ENCODE data around the gene ZNG1C.
"Not testable (repeated sequence)": the region's sequence is repeated elsewhere in the genome, so short reads cannot be mapped to it uniquely, and the experiment has no call there.

The ZNG1C gene

GRCh38 chr9:68329106-68329505 is 87.3 kb downstream of the ZNG1C start:
- not testable (repeated sequence) for H3K27me3 ChIP-seq (ENCODE audit: insufficient read depth, poor library complexity, severe bottlenecking); H3K4me3 ChIP-seq (replicated peaks; ENCODE audit: insufficient read depth, low read length); DNase-seq (ENCODE audit: low read depth in 1 of 2, low spot score in 1 of 2); H3K27ac ChIP-seq (replicated peaks)

- H3K4me3 ChIP-seq (replicated peaks; ENCODE audit: insufficient read depth, low read length); H3K27ac ChIP-seq (replicated peaks); DNase-seq (ENCODE audit: low read depth in 1 of 2, low spot score in 1 of 2); H3K27me3 ChIP-seq (ENCODE audit: insufficient read depth, poor library complexity, severe bottlenecking): not testable (repeated sequence)
Observed at GRCh38 chr9:68330531-68331173, 88.9 kb downstream of the ZNG1C start.

GRCh38 chr9:68332122-68332521 is 90.3 kb downstream of the ZNG1C start:
- not testable (repeated sequence) for DNase-seq (ENCODE audit: low read depth in 1 of 2, low spot score in 1 of 2); H3K27me3 ChIP-seq (ENCODE audit: insufficient read depth, poor library complexity, severe bottlenecking); H3K27ac ChIP-seq (replicated peaks); H3K4me3 ChIP-seq (replicated peaks; ENCODE audit: insufficient read depth, low read length)

GRCh38 chr9:68335935-68336334 is 94.2 kb downstream of the ZNG1C start:
- H3K4me3 ChIP-seq (replicated peaks; ENCODE audit: insufficient read depth, low read length); H3K27me3 ChIP-seq (ENCODE audit: insufficient read depth, poor library complexity, severe bottlenecking); H3K27ac ChIP-seq (replicated peaks); DNase-seq (ENCODE audit: low read depth in 1 of 2, low spot score in 1 of 2): not testable (repeated sequence)

- not testable (repeated sequence) for H3K27ac ChIP-seq (replicated peaks); H3K27me3 ChIP-seq (ENCODE audit: insufficient read depth, poor library complexity, severe bottlenecking); H3K4me3 ChIP-seq (replicated peaks; ENCODE audit: insufficient read depth, low read length); DNase-seq (ENCODE audit: low read depth in 1 of 2, low spot score in 1 of 2)
Observed at GRCh38 chr9:68336639-68337339, 95.0 kb downstream of the ZNG1C start.

- not testable (repeated sequence) for DNase-seq (ENCODE audit: low read depth in 1 of 2, low spot score in 1 of 2); H3K4me3 ChIP-seq (replicated peaks; ENCODE audit: insufficient read depth, low read length); H3K27ac ChIP-seq (replicated peaks); H3K27me3 ChIP-seq (ENCODE audit: insufficient read depth, poor library complexity, severe bottlenecking)
Observed at GRCh38 chr9:68338000-68338399, 96.2 kb downstream of the ZNG1C start.

- H3K27ac ChIP-seq (replicated peaks); DNase-seq (ENCODE audit: low read depth in 1 of 2, low spot score in 1 of 2); H3K27me3 ChIP-seq (ENCODE audit: insufficient read depth, poor library complexity, severe bottlenecking); H3K4me3 ChIP-seq (replicated peaks; ENCODE audit: insufficient read depth, low read length): not testable (repeated sequence)
Observed at GRCh38 chr9:68342265-68343025, 100.7 kb downstream of the ZNG1C start.

- not testable (repeated sequence) for H3K4me3 ChIP-seq (replicated peaks; ENCODE audit: insufficient read depth, low read length); H3K27me3 ChIP-seq (ENCODE audit: insufficient read depth, poor library complexity, severe bottlenecking); H3K27ac ChIP-seq (replicated peaks); DNase-seq (ENCODE audit: low read depth in 1 of 2, low spot score in 1 of 2)
Observed at GRCh38 chr9:68343242-68343641, 101.5 kb downstream of the ZNG1C start.

GRCh38 chr9:68343992-68344391 is 102.2 kb downstream of the ZNG1C start:
- DNase-seq (ENCODE audit: low read depth in 1 of 2, low spot score in 1 of 2); H3K27me3 ChIP-seq (ENCODE audit: insufficient read depth, poor library complexity, severe bottlenecking); H3K4me3 ChIP-seq (replicated peaks; ENCODE audit: insufficient read depth, low read length); H3K27ac ChIP-seq (replicated peaks): not testable (repeated sequence)

All from HL-60 (cell line).